Peyer's patch (tissue), 4 donors: ENCODE results near the gene ESYT2. TPM values are rescaled to one million over a fixed set of nuclear protein-coding genes. Genes with fewer than 3 reads are reported as not detected.

ENCODE experiments used
- DNase-seq, 3 donors: peaks; one replicate each; pipeline ENCODE4 v3.0.0-alpha.2; 2017 to 2019
- H3K27ac ChIP-seq, 4 donors: fragments of 200-600 bp; sonication (generic); one replicate each; pipeline ENCODE4 v1.5.1; 2016 to 2019
- H3K27me3 ChIP-seq, 2 donors: fragments of 200-600 bp; sonication (generic); one replicate each; pipeline ENCODE4 v1.5.1; 2019
- H3K36me3 ChIP-seq, 3 donors: fragments of 200-600 bp; sonication (generic); one replicate each; pipeline ENCODE4 v1.5.1; 2016 to 2019
- H3K4me1 ChIP-seq, 4 donors: fragments of 200-600 bp; sonication (generic); one replicate each; pipeline ENCODE4 v1.5.1; 2016 to 2019
- H3K4me3 ChIP-seq, 4 donors: fragments of 200-600 bp; sonication (generic); 1 replicate in 3 of 4; 2 replicates in 1 of 4; pipeline ENCODE4 v1.5.1; 2016 to 2019; ENCODE audit warnings: mild to moderate bottlenecking in 1 of 4
- H3K9me3 ChIP-seq, 4 donors: fragments of 200-600 bp; sonication (generic); one replicate each; pipeline ENCODE4 v1.5.1; 2016 to 2019; ENCODE audit warnings: mild to moderate bottlenecking in 1 of 4
- POLR2A ChIP-seq, 2 donors: fragments of 450-650 bp; IDR thresholded peaks; one replicate each; pipeline ENCODE4 v1.5.1; 2017; ENCODE audit warnings: antibody characterized with exemption in 2 of 2, mild to moderate bottlenecking in 2 of 2, moderate library complexity in 2 of 2
- total RNA-seq, 4 donors: library from RNA; depleted of rRNA; stranded (reverse); fragments of >200 nt; gene quantifications; one replicate each; pipeline ENCODE4 v1.1.0, GENCODE V29; 2016
- TF ChIP-seq, protein P1 (sequence below), 6 experiments: fragments of 450-650 bp in 4 of 6; fragments of 200-600 bp in 2 of 6; sonication (generic) in 1 of 6; IDR thresholded peaks; one replicate each; pipeline ENCODE4 v1.5.1; 2017 to 2019; ENCODE audit warnings: antibody characterized with exemption in 6 of 6, mild to moderate bottlenecking in 3 of 6, moderate library complexity in 1 of 6

ESYT2 gene
- total RNA-seq, 4 donors from 2014 or later: 53.6 to 137 (median 71.0) TPM

GRCh38 chr7:158808126-158808525 is 21.2 kb downstream of the ESYT2 start:
- Histone ChIP-seq H3K36me3 (peaks cover 0 to 18% (median 0%) of the 10 kb centered on the region in 3 donors), H3K27ac (no peak overlapping the region), H3K4me3 (no peak overlapping the region), H3K4me1 (peaks cover 0 to 13% (median 2%) of the 10 kb centered on the region in 4 donors), H3K27me3 (no peaks in the 10 kb centered on the region), H3K9me3 (no peaks in the 10 kb centered on the region)
- DNase-seq: no peak
- no peak for TF ChIP-seq POLR2A (IDR thresholded peaks at IDR 0.05)
- TF ChIP-seq, protein P1, sequence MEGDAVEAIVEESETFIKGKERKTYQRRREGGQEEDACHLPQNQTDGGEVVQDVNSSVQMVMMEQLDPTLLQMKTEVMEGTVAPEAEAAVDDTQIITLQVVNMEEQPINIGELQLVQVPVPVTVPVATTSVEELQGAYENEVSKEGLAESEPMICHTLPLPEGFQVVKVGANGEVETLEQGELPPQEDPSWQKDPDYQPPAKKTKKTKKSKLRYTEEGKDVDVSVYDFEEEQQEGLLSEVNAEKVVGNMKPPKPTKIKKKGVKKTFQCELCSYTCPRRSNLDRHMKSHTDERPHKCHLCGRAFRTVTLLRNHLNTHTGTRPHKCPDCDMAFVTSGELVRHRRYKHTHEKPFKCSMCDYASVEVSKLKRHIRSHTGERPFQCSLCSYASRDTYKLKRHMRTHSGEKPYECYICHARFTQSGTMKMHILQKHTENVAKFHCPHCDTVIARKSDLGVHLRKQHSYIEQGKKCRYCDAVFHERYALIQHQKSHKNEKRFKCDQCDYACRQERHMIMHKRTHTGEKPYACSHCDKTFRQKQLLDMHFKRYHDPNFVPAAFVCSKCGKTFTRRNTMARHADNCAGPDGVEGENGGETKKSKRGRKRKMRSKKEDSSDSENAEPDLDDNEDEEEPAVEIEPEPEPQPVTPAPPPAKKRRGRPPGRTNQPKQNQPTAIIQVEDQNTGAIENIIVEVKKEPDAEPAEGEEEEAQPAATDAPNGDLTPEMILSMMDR (IDR thresholded peaks at IDR 0.05): no peak

GRCh38 chr7:158805937-158806336 is 23.4 kb downstream of the ESYT2 start:
- TF ChIP-seq, protein P1 (IDR thresholded peaks at IDR 0.05): no peak
- TF ChIP-seq POLR2A (IDR thresholded peaks at IDR 0.05): no peak
- no peak for DNase-seq

DNA sequence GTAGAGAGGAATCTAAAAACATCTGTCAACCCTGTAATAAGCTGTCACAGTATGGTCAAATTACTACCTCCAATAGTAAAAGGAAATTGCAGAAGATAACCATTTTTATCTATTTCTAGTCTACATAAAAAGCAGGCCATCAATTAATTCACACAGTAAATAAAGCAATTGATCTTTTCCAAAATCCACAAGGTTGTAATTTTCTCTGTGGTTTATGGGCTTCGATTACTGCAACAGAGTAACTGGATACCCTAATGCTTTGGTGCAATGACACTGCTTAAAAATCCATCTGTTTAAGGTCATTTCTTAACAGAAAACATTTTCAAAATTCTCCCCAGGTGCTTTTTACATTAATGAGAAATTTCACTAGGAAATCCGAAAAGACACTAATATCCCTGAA is 23.9 kb downstream of the ESYT2 start:
- H3K27ac ChIP-seq: no peak overlapping the region
- H3K4me3 ChIP-seq: no peak overlapping the region
- no peak for DNase-seq
- H3K36me3 ChIP-seq: peaks cover 0 to 22% (median 0%) of the 10 kb centered on the region in 3 donors
- H3K9me3 ChIP-seq: no peaks in the 10 kb centered on the region
- H3K4me1 ChIP-seq: peaks cover 0 to 13% (median 0%) of the 10 kb centered on the region in 4 donors
- no peaks in the 10 kb centered on the region for H3K27me3 ChIP-seq
- TF ChIP-seq, protein P1 (IDR thresholded peaks at IDR 0.05): no peak
- no peak for TF ChIP-seq POLR2A (IDR thresholded peaks at IDR 0.05)

More at GRCh38 chr7:158805937-158806336, 23.4 kb downstream of the ESYT2 start:
- Histone ChIP-seq H3K27ac (no peak overlapping the region), H3K9me3 (no peaks in the 10 kb centered on the region), H3K4me3 (no peak overlapping the region), H3K27me3 (no peaks in the 10 kb centered on the region), H3K36me3 (peaks cover 0 to 18% (median 0%) of the 10 kb centered on the region in 3 donors), H3K4me1 (peaks cover 0 to 13% (median 0%) of the 10 kb centered on the region in 4 donors)

DNA sequence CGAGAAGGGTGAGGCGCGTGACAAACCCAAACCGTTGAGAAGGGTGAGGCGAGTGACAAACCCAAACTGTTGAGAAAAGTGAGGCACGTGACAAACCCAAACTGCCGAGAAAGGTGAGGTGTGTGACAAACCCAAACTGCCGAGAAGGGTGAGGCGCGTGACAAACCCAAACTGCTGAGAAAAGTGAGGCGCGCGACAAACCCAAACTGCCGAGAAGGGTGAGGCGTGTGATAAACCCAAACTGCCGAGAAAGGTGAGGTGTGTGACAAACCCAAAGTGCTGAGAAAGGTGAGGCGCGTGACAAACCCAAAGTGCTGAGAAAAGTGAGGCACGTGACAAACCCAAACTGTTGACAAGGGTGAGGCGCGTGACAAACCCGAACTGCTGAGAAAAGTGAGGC is 25.0 kb downstream of the ESYT2 start:
- peaks cover 0 to 22% (median 0%) of the 10 kb centered on the region in 3 donors for H3K36me3 ChIP-seq
- H3K4me3 ChIP-seq: no peak overlapping the region
- peaks cover 0 to 13% (median 0%) of the 10 kb centered on the region in 4 donors for H3K4me1 ChIP-seq
- no peak overlapping the region for H3K27ac ChIP-seq
- H3K9me3 ChIP-seq: no peaks in the 10 kb centered on the region
- H3K27me3 ChIP-seq: no peaks in the 10 kb centered on the region
- TF ChIP-seq, protein P1 (IDR thresholded peaks at IDR 0.05): no peak
- no peak for TF ChIP-seq POLR2A (IDR thresholded peaks at IDR 0.05)
- no peak for DNase-seq

- H3K36me3 ChIP-seq: peaks cover 0 to 16% (median 0%) of the 10 kb centered on the region in 3 donors
- H3K27me3 ChIP-seq: no peaks in the 10 kb centered on the region
- no peak for DNase-seq
- H3K27ac ChIP-seq: no peak overlapping the region
- H3K4me1 ChIP-seq: peaks cover 0 to 13% (median 0%) of the 10 kb centered on the region in 4 donors
- TF ChIP-seq POLR2A (IDR thresholded peaks at IDR 0.05): no peak
- TF ChIP-seq, protein P1 (IDR thresholded peaks at IDR 0.05): no peak
- no peak overlapping the region for H3K4me3 ChIP-seq
- H3K9me3 ChIP-seq: no peaks in the 10 kb centered on the region
Measured at GRCh38 chr7:158803367-158803969, 25.8 kb downstream of the ESYT2 start.
